ENCODE results near the gene ZWILCH.
"Not testable (repeated sequence)": the region's sequence is repeated elsewhere in the genome, so short reads cannot be mapped to it uniquely, and the experiment has no call there.

Gene ZWILCH

GRCh38 chr15:66488525-66488924 lies 16.6 kb upstream of the ZWILCH start:
- DNase-seq (ENCODE audit: low spot score) = no peak

GRCh38 chr15:66489179-66489791 lies 15.8 kb upstream of the ZWILCH start:
- no peak for DNase-seq (ENCODE audit: low spot score)

- no peak for DNase-seq (ENCODE audit: low spot score)
Observed at GRCh38 chr15:66491846-66492245, 13.3 kb upstream of the ZWILCH start.

- DNase-seq (ENCODE audit: low spot score) = no peak
Observed at GRCh38 chr15:66494262-66494661, 10.9 kb upstream of the ZWILCH start.

- no peak for DNase-seq (ENCODE audit: low spot score)
Observed at GRCh38 chr15:66496951-66497501, 8.1 kb upstream of the ZWILCH start.

GRCh38 chr15:66497502-66498455 lies 7.3 kb upstream of the ZWILCH start, which contains the start of gene SNAPC5:
Gene SNAPC5, minus strand, starts transcription at chr15:66497762. Its CDS starts 31 bp downstream, at chr15:66497731.
- peak; percentile 96 for DNase-seq (ENCODE audit: low spot score)

GRCh38 chr15:66498501-66499386 lies 6.4 kb upstream of the ZWILCH start:
- peak; percentile 51 for DNase-seq (ENCODE audit: low spot score)

- not testable (repeated sequence) for DNase-seq (ENCODE audit: low spot score)
Observed at GRCh38 chr15:66500346-66500745, 4.8 kb upstream of the ZWILCH start.

- DNase-seq (ENCODE audit: low spot score) = no peak
Observed at GRCh38 chr15:66502491-66502890, 2.6 kb upstream of the ZWILCH start.

GRCh38 chr15:66503041-66503648 lies 2.0 kb upstream of the ZWILCH start:
- not testable (repeated sequence) for DNase-seq (ENCODE audit: low spot score)

GRCh38 chr15:66503780-66504562 lies 1.2 kb upstream of the ZWILCH start:
- DNase-seq (ENCODE audit: low spot score) = no peak

- no peak for DNase-seq (ENCODE audit: low spot score)
Observed at GRCh38 chr15:66505430-66505811, 295 bp downstream of the ZWILCH start.

GRCh38 chr15:66505818-66506217 lies 692 bp downstream of the ZWILCH start:
- DNase-seq (ENCODE audit: low spot score) = no peak

- DNase-seq (ENCODE audit: low spot score) = no peak
Observed at GRCh38 chr15:66508293-66508883, 3.3 kb downstream of the ZWILCH start.

- no peak for DNase-seq (ENCODE audit: low spot score)
Observed at GRCh38 chr15:66514586-66514985, 9.5 kb downstream of the ZWILCH start.

GRCh38 chr15:66515901-66516322 lies 10.8 kb downstream of the ZWILCH start:
- no peak for DNase-seq (ENCODE audit: low spot score)

GRCh38 chr15:66523926-66524325 lies 18.8 kb downstream of the ZWILCH start:
- DNase-seq (ENCODE audit: low spot score) = no peak

- no peak for DNase-seq (ENCODE audit: low spot score)
Observed at GRCh38 chr15:66524838-66525237, 19.7 kb downstream of the ZWILCH start.

GRCh38 chr15:66535056-66535455 lies 29.9 kb downstream of the ZWILCH start:
- DNase-seq (ENCODE audit: low spot score) = no peak

- DNase-seq (ENCODE audit: low spot score) = no peak
Observed at GRCh38 chr15:66542896-66543295, 37.8 kb downstream of the ZWILCH start.
